Putamen (tissue), 1 donor: Measurements from ENCODE around the gene PNMT.
A peak's percentile ranks its signal among the peaks of the same experiment; 100 is the strongest.

Source experiments
- DNase-seq: peaks from one replicate; pipeline ENCODE4 v3.0.0-alpha.2; 2016; ENCODE audit warnings: low spot score

PNMT gene

DNA sequence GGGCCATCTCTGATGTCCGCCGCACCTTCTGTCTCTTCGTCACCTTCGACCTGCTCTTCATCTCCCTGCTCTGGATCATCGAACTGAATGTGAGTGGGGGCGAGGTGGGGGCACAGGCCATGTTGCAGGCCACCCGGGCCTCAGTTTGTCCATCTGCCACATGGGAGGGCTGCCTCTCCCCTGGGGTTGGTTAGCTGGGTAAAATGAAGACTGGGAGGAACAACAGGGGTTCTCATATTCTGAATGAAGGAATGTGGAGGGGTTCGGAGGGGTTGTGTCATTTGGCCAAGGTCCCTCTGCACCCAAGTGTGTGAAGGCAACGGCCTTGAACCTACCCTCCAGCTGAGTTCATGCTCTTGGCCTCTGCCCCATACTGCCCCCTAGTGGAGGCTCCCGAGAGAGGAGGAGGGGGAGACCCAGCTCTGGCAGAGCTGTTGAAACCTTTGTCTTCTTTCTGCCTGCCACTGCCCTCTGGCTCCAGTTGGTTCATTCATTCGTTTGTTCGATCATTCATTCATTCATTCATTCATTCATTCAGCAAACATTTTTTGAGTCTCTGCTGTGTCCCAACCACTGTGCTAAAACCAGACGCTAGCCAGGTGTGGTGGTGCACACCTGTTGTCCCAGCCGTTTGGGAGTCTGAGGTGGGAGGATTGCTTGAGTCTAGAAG lies 14.5 kb upstream of the PNMT start:
- no peak for DNase-seq

DNA sequence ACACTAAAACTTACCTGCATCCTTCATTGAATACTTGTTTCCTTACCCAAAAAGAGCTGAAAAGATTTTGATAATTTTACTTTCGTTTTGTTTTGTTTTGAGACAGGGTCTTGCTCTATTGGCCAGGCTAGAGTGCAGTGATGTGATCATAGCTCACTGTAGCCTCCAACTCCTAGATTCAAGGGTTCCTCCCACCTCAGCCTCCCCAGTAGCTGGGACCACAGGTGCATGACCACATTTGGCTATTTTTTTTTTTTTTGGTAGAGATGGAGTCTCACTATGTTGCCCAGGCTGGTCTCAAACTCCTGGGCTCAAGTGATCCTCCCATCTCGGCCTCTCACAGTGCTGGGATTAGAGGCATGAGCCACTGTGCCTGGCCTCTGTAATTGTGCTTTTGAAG lies 13.1 kb upstream of the PNMT start:
- no peak for DNase-seq

DNA sequence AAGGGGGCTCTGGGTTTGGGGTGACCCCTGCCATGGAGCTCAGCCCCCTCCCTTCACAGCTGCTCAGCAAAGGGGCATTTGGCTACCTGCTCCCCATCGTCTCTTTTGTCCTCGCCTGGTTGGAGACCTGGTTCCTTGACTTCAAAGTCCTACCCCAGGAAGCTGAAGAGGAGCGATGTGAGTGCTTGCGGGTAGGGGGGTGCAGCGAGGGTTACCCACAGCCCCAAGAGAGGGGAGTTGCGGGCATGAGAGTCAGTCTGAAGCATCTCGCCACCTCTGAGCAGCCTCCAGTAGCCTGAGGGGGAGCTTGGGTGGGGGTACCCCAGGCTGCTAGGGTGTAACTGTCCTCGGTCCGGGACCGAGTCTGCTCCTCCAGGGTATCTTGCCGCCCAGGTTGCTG lies 9.9 kb upstream of the PNMT start:
- no peak for DNase-seq

DNA sequence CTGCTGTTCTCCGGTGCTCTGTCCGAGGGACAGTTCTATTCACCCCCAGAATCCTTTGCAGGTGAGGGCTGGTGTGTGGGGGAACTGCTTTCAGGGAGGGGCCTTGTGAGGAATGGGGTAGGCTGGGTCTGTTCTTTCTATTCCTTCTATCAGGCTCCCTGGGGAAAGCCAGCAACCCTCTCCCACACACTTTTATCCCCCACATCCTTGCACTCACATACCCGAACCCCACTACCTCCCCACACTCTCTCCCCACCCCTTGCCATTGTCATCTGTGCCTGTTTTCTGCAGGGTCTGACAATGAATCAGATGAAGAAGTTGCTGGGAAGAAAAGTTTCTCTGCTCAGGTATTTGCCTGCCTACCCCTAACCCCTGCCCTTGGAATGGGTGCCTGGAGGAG lies 9.5 kb upstream of the PNMT start:
- peak; percentile 73 for DNase-seq

DNA sequence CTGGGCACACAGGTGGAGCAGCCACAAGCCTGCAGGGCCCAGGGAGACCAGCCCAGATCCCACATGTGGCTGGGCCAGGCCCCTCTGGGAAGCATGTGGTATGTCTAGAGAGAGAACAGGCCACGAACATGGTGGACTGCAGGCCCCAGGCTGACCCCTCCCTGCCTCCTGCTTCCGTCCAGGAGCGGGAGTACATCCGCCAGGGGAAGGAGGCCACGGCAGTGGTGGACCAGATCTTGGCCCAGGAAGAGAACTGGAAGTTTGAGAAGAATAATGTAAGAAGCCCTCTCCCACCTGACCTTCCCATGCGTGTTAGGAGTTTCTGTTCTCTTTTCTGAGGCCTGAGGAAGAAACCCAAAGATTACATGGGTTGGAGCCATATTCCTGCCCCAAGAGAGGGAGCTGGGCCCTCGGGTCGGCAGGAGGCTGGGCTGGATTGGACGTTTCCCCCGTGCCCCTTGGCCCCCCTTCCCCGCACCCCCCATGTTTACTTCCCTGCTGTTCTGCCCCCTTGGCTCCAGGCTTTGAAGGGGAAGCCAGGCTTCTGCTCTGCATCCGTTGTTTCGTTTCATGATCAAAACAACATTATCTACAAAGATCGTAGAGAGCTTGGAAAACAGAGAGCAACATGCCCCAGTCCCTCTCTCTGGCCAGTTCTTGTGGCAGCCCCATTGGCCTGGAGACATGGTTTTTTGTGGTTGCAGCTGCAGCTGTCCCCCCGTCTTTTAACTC lies 8.8 kb upstream of the PNMT start:
- DNase-seq: no peak

DNA sequence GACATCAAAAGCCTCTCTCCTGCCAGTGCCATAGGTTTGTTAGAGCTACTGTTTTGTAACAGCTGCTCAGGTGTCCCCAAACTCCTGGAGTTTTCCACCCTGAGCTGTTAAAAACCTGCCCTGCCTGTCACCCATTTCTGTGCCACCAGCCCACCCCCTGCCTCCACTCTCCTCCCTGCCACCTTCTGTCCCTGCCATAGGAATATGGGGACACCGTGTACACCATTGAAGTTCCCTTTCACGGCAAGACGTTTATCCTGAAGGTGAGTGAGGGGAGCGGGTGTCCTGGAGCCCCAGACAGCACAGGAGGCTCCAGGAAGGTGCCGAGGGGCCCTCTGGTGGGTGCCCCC lies 8.3 kb upstream of the PNMT start:
- no peak for DNase-seq

DNA sequence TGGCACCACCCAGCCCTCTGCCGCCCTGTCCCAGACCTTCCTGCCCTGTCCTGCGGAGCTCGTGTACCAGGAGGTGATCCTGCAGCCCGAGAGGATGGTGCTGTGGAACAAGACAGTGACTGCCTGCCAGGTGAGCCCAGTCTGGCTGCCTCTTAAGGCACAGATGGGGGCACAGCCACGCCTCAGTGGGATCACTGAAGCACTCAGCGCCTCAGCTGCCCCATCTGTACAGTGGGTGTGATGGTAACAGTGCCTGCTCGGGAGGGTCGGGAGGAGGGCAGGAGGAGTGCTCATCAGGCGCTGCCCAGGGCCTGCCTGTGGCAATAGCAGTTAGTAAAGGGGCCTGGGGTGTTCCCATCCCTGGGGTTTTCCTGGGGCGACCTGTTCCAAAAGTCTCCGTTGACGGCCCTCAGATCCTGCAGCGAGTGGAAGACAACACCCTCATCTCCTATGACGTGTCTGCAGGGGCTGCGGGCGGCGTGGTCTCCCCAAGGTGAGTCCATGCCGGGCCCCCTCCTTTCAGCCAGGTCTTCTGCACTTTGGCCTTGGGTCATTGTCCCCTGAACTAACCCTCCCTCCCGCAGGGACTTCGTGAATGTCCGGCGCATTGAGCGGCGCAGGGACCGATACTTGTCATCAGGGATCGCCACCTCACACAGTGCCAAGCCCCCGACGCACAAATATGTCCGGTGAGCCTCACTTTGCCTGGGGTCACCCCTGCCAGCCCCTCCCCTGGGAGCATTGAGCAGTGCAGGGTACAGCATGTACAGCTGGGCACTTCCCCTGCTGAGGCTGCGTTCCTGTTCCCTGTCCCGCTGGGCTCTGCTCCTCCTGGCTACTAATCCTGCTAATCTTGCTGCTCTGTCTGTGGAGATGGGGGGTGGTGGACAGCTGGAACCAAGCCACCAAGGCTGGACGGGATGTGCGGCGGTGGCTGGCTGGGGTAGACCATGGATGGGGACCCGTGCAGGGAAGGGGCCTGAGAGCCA lies 7.6 kb upstream of the PNMT start:
- no peak for DNase-seq

DNA sequence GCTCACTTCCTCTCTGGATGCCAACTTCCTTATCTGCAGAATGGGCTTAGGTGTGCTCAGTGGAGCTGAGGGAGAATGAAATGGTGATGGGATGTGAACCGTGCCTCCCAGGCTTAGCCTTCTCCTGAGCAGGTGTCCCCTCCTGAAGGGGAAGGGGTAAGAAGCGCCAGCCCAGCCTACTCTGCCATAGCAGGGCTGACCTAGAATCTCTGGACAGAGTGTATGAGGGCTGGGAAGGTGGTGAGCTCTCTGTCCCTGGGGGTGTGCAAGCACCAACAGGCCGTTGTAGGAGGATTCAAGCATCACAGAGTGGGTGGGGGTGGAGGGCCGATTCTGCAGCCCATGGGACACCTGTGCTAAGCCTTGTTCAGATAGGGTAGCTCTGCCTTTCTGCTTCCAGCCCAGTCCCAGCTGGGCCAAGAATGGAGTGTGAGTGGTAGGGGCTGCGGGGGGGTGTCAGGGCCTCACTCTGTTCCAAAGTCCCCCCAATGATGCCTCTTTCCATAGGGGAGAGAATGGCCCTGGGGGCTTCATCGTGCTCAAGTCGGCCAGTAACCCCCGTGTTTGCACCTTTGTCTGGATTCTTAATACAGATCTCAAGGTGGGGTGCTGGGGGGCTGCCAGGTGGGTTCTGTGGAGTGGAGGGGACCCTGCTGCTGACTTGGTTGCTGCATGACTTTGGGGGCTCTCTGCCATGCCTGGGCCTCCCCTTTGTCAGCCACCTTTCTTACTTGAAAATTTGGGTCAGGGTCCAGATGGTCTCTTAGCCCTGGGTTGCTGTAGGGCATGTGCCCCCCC lies 6.3 kb upstream of the PNMT start:
- no peak for DNase-seq

DNA sequence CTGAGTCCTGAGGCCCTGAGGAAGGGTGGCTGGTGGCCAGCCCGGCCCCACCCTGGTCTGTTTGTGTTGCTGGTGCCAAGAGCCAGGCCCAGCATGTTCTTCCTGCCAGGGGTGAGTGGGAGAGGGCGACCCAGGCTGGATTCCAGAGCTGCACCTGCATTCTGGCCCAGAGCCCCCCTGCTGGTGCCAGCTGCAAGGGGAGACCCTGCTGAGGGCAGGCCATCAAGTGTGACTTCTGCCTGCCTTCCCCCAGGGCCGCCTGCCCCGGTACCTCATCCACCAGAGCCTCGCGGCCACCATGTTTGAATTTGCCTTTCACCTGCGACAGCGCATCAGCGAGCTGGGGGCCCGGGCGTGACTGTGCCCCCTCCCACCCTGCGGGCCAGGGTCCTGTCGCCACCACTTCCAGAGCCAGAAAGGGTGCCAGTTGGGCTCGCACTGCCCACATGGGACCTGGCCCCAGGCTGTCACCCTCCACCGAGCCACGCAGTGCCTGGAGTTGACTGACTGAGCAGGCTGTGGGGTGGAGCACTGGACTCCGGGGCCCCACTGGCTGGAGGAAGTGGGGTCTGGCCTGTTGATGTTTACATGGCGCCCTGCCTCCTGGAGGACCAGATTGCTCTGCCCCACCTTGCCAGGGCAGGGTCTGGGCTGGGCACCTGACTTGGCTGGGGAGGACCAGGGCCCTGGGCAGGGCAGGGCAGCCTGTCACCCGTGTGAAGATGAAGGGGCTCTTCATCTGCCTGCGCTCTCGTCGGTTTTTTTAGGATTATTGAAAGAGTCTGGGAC lies 5.5 kb upstream of the PNMT start:
- DNase-seq: no peak

DNA sequence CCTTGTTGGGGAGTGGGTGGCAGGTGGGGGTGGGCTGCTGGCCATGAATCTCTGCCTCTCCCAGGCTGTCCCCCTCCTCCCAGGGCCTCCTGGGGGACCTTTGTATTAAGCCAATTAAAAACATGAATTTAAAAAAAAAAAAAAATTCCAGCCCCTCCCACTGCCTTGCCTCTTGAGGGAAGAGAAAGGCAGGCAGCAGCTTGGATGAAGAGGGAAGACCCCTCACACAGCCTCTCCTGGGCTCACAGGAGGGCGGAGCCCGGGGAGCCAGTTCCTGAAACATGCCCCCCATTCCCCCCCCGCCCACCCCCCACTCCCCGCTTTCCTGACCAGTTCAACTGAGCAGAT lies 4.9 kb upstream of the PNMT start:
- no peak for DNase-seq

DNA sequence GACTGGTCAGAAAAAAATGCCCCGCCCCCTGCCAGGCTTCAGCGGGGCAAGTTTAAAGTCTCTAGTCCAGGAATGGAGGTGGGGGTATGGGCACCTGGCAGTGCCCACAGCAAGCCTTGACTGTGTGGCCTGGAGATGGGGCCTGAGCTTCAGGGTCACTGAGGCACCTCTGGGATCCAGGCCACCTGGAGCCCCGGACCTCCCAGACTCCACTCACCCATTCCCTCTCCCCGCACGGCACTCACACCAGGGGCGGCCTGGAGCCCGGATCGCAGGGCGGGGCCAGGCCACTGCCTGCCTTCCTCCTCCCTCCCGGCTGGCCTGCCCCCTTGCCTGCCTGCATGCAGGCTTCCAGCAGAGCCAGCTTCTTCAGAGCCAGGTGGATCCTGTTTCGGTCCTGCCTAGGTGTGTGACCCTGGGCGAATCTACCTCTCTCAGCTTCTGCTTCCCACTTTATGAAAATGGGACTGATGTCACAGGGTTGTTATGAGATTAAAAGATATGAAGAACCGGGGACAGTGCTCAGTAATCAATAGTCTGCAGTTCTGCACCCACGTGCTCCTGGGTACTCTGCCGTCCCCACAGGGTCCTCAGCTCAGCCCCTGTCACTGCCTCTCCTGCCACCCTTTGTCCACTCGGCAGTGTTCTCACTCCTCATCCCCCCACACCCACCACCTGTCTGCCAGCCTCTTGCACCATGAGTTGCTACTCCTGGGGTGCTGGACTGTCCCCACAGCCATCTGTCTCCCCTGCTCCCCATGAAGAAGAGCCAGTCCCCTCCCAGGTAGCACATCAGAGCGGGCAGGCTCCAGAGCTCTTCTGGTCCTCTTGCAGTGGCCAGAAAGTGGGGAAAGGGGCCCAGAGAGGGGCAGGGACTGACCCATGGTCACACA lies 4.3 kb upstream of the PNMT start:
- DNase-seq: no peak

DNA sequence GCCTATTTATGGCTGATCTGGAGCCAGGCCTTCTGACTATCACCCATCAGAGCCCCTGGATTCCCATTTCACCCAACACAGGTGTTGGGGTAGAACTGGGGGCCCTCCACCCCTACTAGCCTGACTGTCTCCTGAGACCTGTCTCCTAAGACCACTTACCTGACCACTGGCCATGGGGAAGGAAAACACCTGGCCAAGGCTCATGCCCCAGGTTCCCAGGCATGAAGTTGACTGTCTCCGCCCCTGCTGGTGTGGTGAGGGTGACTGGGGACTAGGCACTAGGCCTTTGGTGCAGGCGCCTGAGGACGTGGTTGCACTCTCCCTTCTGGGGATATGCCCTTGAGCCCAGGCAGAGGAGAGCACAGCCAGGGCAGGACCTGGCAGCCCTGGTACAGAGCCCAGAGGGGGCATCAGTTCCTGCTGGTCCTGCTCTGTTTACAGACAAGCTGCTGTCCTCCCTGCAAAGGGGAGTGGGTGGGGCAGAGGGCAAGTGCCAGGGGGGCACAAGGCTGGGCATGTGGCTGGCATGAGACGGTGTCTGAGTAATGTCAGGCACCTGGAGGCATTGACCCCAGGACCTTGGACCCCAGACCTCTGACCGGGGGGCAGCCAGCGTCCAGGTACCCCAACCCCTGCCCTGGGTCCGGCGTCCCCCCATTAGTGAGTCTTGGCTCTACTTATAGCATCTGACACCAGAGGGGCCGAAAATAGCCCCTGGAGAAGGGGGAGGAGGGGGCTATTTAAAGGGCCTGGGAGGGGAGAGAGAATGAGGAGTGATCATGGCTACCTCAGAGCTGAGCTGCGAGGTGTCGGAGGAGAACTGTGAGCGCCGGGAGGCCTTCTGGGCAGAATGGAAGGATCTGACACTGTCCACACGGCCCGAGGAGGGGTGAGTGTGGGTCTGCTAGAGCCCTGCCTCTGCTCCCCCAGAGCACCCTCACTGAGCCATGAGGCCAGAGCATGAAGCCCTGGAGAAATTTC lies 3.4 kb upstream of the PNMT start, which contains the start of gene TCAP:
Gene TCAP (plus strand): TSS at position 769 of the 981 bp plus-strand sequence. CDS start 11 bp downstream, at position 780.
- no peak for DNase-seq

DNA sequence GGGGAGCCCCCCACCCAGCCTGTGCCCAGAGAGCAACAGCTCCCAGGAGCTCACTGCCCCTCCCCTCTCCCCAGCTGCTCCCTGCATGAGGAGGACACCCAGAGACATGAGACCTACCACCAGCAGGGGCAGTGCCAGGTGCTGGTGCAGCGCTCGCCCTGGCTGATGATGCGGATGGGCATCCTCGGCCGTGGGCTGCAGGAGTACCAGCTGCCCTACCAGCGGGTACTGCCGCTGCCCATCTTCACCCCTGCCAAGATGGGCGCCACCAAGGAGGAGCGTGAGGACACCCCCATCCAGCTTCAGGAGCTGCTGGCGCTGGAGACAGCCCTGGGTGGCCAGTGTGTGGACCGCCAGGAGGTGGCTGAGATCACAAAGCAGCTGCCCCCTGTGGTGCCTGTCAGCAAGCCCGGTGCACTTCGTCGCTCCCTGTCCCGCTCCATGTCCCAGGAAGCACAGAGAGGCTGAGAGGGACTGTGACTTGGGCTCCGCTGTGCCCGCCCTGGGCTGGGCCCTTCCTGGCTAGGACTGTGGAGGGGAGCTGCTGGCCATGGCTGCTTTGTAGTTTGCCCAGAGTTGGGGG lies 2.5 kb upstream of the PNMT start:
- no peak for DNase-seq

DNA sequence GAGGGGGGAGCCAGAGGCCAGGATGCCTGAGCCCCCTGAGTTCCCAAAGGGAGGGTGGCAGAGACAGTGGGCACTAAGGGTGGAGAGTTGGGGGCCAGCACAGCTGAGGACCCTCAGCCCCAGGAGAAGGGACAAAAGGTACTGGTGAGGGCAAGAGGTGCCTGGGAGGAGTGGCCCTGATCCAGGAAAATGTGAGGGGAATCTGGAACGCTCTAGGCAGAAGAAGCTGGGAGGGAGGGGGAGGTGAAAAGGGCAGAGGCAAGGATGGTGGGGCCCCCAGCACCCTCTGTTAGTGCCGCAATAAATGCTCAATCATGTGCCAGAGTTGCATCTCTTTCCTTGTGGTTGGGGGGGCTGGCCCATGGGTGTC lies 2.0 kb upstream of the PNMT start:
- DNase-seq: no peak

DNA sequence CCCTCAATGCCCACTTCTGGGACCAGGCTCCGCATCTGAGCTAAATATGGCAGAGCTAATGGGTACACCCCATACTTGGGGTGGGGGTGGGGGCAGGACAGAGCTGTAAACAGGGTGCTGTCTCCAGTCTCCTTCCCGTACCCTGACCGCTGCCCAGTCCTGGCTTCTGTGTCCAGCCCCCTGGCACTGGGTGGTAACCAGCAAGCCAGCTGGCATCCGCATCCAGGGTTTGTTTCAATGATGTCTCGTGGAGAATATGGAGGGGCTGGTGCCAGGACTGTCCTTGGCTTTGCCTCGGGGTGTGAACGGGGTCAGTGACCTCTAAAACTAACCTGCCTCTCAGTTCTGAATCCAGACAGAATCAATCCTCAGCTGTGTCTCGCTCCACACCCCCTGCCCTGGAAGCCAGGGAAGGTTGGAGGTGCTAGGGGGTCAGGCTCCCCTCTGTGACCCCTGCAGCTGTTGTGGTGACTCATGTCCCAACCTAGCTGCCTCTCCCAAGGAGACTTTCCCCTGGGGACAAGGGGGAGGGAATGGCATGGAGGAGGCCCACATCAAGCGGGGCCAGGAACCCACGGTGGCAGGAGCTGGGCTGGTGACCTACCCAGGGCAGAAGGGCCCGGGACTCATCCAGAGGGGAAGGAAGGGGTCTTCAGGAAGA lies 1.5 kb upstream of the PNMT start:
- DNase-seq: no peak

DNA sequence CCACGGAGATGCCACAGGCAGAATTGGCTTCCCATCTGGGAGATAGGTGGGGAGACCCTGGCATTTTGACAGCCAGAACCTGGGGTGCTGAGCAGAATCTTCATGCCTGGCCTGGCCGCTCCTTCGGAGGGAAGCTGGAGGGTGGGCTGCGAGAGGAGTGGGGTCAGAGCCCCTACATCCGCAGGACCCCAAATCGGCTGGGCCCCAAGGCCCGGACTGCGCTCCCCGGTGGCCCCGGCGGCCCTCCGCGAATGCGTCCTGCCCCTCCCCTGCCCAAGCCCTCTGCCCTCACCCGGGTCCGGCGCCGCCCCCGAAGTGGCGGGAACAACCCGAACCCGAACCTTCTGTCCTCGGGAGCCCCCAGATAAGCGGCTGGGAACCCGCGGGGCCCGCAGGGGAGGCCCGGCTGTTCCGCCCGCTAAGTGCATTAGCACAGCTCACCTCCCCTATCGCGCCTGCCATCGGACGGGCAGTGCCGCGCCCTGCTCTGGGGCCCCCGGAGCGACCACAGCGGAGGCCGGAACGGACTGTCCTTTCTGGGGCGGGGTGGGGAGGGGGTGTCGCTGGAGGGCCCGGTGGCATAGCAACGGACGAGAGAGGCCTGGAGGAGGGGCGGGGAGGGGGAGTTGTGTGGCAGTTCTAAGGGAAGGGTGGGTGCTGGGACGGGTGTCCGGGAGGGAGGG lies 850 bp upstream of the PNMT start:
- no peak for DNase-seq
